Heart left ventricle (tissue), 16 donors: ENCODE measurements around the gene KLK1. TPM values are rescaled to one million over a fixed set of nuclear protein-coding genes. Genes with fewer than 3 reads are reported as not detected.

Experiments used
- ATAC-seq, 4 donors: fragments of 200-7000 bp; cut with Tn5 transposase; one replicate each; pipeline ENCODE4 v1.9.1; 2020 to 2022; ENCODE audit warnings: moderate library complexity in 4 of 4, mild to moderate bottlenecking in 3 of 4, moderate number of reproducible peaks in 1 of 4
- DNase-seq, 5 donors: peaks; one replicate each; pipeline ENCODE4 v3.0.0-alpha.2; 2020
- H3K27ac ChIP-seq, 12 donors: fragments of 200-600 bp; sonication (generic) in 4 of 12; one replicate each; pipeline versions ENCODE4 v1.5.0 to v1.8.0; 2016 to 2022; ENCODE audit warnings: mild to moderate bottlenecking in 2 of 12
- H3K27me3 ChIP-seq, 9 donors: fragments of 200-600 bp; sonication (generic) in 2 of 9; one replicate each; pipeline versions ENCODE4 v1.5.1 to v1.8.0; 2016 to 2022; ENCODE audit warnings: mild to moderate bottlenecking in 3 of 9
- H3K36me3 ChIP-seq, 9 donors: fragments of 200-600 bp; sonication (generic) in 2 of 9; one replicate each; pipeline versions ENCODE4 v1.5.0 to v1.8.0; 2018 to 2022; ENCODE audit warnings: mild to moderate bottlenecking in 2 of 9
- H3K4me1 ChIP-seq, 12 donors: fragments of 200-600 bp; sonication (generic) in 4 of 12; one replicate each; pipeline versions ENCODE4 v1.5.0 to v1.8.0; 2016 to 2022; ENCODE audit warnings: mild to moderate bottlenecking in 3 of 12
- H3K4me3 ChIP-seq, 12 donors: fragments of 200-600 bp; sonication (generic) in 4 of 12; one replicate each; pipeline versions ENCODE4 v1.5.0 to v1.8.0; 2017 to 2022; ENCODE audit warnings: mild to moderate bottlenecking in 9 of 12, moderate library complexity in 4 of 12
- H3K9me3 ChIP-seq, 12 donors: fragments of 200-600 bp; sonication (generic) in 4 of 12; one replicate each; pipeline versions ENCODE4 v1.5.0 to v1.8.0; 2016 to 2022; ENCODE audit warnings: mild to moderate bottlenecking in 1 of 12
- POLR2A ChIP-seq, 2 donors: fragments of 450-650 bp; IDR thresholded peaks; one replicate each; pipeline ENCODE4 v1.6.1; 2017; ENCODE audit warnings: antibody characterized with exemption in 2 of 2, mild to moderate bottlenecking in 2 of 2, moderate library complexity in 2 of 2
- WGBS, 4 donors: extraction: QIAGEN DNeasy Blood & Tissue Kit in 2 of 4; methylation state at CpG; one replicate each; pipeline versions ENCODE4 v1.1.5 to v1.1.7; 2013 to 2018; 5-methylcytosine and 5-hydroxymethylcytosine counted together
- intact Hi-C, 10 donors: fragments of 100-400 bp; cut with DNase I; formaldehyde crosslinking; loops; one replicate each; pipeline versions ENCODE4 v1.11.1 to v1.14.2; 2022
- polyA plus RNA-seq, 2 donors: library from polyadenylated mRNA; stranded (reverse); fragments of 200-250 nt; gene quantifications; one replicate each; pipeline ENCODE4 v1.2.3, GENCODE V29; 2013
- total RNA-seq, 9 donors: library from RNA; depleted of rRNA in 2 of 9; stranded (reverse); fragments of >200 nt in 2 of 9; fragmentation: NEBNext Ultra II Directional in 3 of 9; extraction: Animal tissue kit (Norgen Biotek cat#: 25700) in 3 of 9; gene quantifications; one replicate each; pipeline versions ENCODE4 v1.1.0 to v1.2.4, GENCODE V29; 2016 to 2023
- TF ChIP-seq, protein P1 (sequence below), 12 donors: fragments of 200-600 bp; sonication (generic) in 4 of 12; IDR thresholded peaks; one replicate each; pipeline versions ENCODE4 v1.5.0 to v1.8.0; 2018 to 2022; ENCODE audit warnings: antibody characterized with exemption in 12 of 12, mild to moderate bottlenecking in 5 of 12
- donor health status: ischemic (EF 13 %, LVEDD 7.1; RV severe dilation, severe dysfunction).
- donor health status: healthy with polysubstance abuse.
- donor health status: DM: no; HTN: yes; CAD: no.
- donor health status: DM: no; HTN: no; CAD: no.
- donor health status: ischemic (EF 25% LVEDD 6.9; RV normal size, moderate dysfunction).
- donor health status: ischemic (EF 25% LVEDD 5.7; RV mildly dilated, moderate dysfunction).
- donor health status: healthy.
- donor health status: DM: yes; HTN: yes; CAD: no.
- donor health status: ischemic (EF 35%, LVEDD 5.7; RV mildly dilated, moderate dysfunction).
- donor health status: nonischemic (EF 11% LVEDD 7.7; RV severe dilation, severe dysfunction).
- donor health status: DM: yes; HTN: yes; CAD: no.
- donor health status: PGD.
- donor health status: ischemic (EF 29% LVEDD 5.4; RV normal size, mild dysfunction).
- donor health status: nonischemic (EF 23%, LVEDD 6.1; RV moderate dilation, normal function).

The KLK1 gene
- total and polyA plus RNA-seq, 11 donors, result 0.50 to 1.4 (median 0.58) TPM; not detected in 5

DNA sequence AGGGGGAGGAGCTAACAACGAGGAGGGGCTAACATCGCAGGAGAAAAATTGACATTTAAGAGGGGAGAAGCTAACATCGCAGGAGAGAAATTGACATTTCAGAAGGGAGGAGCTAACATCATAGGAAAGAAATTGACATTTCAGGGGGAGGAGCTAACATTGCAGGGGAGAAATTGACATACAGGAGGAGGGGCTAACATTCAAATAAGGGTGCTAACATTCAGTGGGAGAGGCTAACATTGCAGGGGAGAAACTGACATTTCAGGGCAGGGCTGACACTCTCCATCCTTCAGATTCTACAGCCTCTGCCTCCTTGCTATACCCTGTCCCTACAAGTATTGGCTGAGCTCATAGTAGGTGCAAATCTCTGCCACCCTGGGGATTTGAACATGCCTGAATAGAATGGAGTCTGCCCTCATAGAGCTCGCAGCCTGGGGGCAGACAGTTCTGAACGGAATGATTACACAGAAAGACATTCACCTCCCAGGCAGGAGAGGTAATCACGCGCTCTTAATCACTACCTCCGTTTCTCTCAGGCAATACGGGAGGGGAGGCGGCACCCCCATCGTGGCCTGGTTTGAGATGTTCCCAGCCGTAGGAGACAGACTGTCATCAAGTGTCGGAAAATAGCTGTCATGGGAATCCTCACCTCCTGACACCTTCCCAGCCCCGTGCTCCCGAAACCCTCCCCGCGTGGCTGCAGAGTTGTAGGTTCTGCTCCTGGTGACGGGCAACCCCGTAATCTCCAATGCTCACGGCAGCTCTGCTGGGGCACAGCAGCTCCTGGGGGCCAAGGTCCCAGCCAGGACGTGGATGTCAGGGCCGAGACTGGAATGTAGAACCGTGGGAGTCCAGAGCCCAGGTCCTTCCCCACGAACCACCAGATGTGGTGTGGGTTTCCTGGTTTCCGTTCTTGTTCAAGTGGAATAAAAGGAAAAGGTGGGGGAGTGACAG, 43.8 kb downstream of the KLK1 start:
- no peaks in the 10 kb centered on the region for H3K36me3 ChIP-seq
- H3K27me3 ChIP-seq, result peaks cover 28 to 86% (median 59%) of the 10 kb centered on the region in 9 donors
- no peak overlapping the region for H3K4me3 ChIP-seq
- WGBS, 4 donors, result 26 to 32% (median 27%) methylated on average over 16 to 25 of the region's 25 CpGs
- ATAC-seq, result no peak
- DNase-seq, result no peak
- intact Hi-C loops, result loop anchor here in 9 of 10 donors (5.0 to 10.0 kb wide), 8 partner anchors 72 to 422 kb away; partner anchors contain the start of gene NAPSA (in 4 of the 9)
- H3K4me1 ChIP-seq, result peaks cover 0 to 6% (median 0%) of the 10 kb centered on the region in 12 donors
- H3K9me3 ChIP-seq, result peaks cover 0 to 8% (median 1%) of the 10 kb centered on the region in 12 donors
- TF ChIP-seq, protein P1, sequence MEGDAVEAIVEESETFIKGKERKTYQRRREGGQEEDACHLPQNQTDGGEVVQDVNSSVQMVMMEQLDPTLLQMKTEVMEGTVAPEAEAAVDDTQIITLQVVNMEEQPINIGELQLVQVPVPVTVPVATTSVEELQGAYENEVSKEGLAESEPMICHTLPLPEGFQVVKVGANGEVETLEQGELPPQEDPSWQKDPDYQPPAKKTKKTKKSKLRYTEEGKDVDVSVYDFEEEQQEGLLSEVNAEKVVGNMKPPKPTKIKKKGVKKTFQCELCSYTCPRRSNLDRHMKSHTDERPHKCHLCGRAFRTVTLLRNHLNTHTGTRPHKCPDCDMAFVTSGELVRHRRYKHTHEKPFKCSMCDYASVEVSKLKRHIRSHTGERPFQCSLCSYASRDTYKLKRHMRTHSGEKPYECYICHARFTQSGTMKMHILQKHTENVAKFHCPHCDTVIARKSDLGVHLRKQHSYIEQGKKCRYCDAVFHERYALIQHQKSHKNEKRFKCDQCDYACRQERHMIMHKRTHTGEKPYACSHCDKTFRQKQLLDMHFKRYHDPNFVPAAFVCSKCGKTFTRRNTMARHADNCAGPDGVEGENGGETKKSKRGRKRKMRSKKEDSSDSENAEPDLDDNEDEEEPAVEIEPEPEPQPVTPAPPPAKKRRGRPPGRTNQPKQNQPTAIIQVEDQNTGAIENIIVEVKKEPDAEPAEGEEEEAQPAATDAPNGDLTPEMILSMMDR (IDR thresholded peaks at IDR 0.05), result no peak
- TF ChIP-seq POLR2A (IDR thresholded peaks at IDR 0.05), result no peak
- H3K27ac ChIP-seq, result no peak overlapping the region

DNA sequence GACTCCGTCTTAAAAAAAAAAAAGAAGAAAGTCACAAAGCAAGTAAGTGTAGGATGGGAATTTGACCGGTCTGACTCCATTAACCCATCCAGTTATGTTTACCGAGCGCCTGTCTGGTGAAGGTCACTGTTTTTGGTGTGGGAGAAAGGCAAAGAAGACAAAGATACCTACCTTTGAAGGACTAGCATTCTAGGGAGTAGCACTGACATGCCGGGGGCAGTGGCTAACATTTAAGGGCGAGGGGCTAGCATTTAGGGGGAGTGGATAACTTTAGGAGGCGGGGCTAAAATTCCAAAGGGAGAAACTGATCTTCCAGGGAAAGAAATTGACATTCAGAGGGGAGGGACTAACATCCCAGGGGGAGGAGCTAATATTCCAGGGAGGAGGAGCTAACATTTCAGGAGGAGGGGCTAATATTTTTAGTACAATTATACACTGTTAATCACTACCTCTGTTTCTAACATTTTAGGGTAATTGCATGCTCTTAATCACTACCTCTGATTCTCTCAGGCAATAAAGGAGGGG, 44.6 kb downstream of the KLK1 start:
- Histone ChIP-seq H3K27ac (no peak overlapping the region), H3K27me3 (peaks cover 28 to 92% (median 61%) of the 10 kb centered on the region in 9 donors), H3K36me3 (no peaks in the 10 kb centered on the region), H3K4me1 (peaks cover 0 to 6% (median 0%) of the 10 kb centered on the region in 12 donors), H3K4me3 (no peak overlapping the region), H3K9me3 (peaks cover 0 to 8% (median 1%) of the 10 kb centered on the region in 12 donors)
- ATAC-seq (no peak), DNase-seq (no peak)
- TF ChIP-seq POLR2A (IDR thresholded peaks at IDR 0.05), result no peak
- TF ChIP-seq, protein P1 (IDR thresholded peaks at IDR 0.05), result no peak
- WGBS, 4 donors, result 60 to 66% (median 63%) methylated on average over 7 of the region's 7 CpGs
- intact Hi-C loops, result no loop called here

DNA sequence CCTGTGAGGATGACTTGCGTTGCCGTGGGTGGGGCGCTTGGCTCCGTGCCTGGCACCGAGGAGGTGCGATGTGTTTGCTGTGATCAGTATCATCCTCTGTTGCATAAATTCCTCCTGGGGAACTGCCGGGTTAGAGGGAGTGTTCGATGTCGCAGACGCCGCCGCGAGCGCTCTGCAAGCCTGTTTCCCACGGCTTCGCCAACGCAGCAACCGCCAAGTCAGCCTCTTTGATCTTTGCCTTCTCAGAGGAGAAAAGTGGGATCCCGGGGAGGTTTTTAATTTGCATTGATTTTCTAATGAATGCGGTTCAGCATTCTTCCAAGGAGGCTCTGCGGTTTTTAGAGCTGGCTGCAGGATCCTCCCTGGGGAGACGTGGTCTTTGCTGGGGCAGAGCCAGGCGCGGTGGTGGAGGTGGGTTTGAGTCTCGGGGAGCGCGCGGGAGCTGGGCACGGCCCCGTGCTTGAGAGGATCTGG, 45.7 kb downstream of the KLK1 start:
- intact Hi-C loops, result no loop called here
- DNase-seq (no peak), ATAC-seq (no peak)
- no peaks in the 10 kb centered on the region for H3K36me3 ChIP-seq
- no peak overlapping the region for H3K27ac ChIP-seq
- peaks cover 0 to 8% (median 1%) of the 10 kb centered on the region in 12 donors for H3K9me3 ChIP-seq
- H3K27me3 ChIP-seq, result peaks cover 28 to 96% (median 61%) of the 10 kb centered on the region in 9 donors
- TF ChIP-seq POLR2A (IDR thresholded peaks at IDR 0.05), result no peak
- TF ChIP-seq, protein P1 (IDR thresholded peaks at IDR 0.05), result no peak
- peaks cover 0 to 3% (median 0%) of the 10 kb centered on the region in 12 donors for H3K4me1 ChIP-seq
- 0 to 2% (median 1%) methylated on average over 17 to 30 of the region's 30 CpGs for WGBS, 4 donors
- no peak overlapping the region for H3K4me3 ChIP-seq

DNA sequence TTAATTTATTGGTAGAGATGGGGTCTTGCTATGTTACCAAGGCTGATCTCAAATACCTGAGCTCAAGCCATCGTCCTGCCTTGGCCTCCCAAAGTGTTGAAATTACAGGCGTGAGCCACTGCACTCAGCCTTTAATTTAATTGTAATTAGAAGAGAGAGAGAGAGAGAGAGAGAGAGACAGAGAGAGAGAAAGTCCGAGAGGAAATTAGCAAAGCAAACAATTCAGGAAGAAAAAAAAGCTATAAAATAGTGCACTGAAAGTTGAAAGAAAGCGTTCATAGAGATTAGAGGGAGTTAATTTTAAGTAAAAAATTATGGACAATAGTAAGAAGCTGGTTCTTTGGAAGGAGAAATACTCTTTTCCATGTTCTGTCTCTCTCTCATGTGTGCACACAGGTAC, 46.3 kb downstream of the KLK1 start:
- DNase-seq, result no peak
- H3K36me3 ChIP-seq, result no peaks in the 10 kb centered on the region
- peaks cover 28 to 96% (median 57%) of the 10 kb centered on the region in 9 donors for H3K27me3 ChIP-seq
- peaks cover 0 to 12% (median 2%) of the 10 kb centered on the region in 12 donors for H3K9me3 ChIP-seq
- no peak for ATAC-seq
- peaks cover 0 to 3% (median 0%) of the 10 kb centered on the region in 12 donors for H3K4me1 ChIP-seq
- no peak overlapping the region for H3K27ac ChIP-seq
- TF ChIP-seq POLR2A (IDR thresholded peaks at IDR 0.05), result no peak
- TF ChIP-seq, protein P1 (IDR thresholded peaks at IDR 0.05), result no peak
- intact Hi-C loops, result no loop called here
- WGBS, 4 donors, result 40 to 55% (median 42%) methylated on average over 4 of the region's 4 CpGs
- no peak overlapping the region for H3K4me3 ChIP-seq
